GM18951 (cell line): ENCODE data around the gene GPRC5A.

Experiments
- POLR2A ChIP-seq: IDR thresholded peaks from 4 replicates; pipeline ENCODE4 v1.6.1; 2011; ENCODE audit warnings: mild to moderate bottlenecking; ENCODE audit not compliant: insufficient read length, insufficient read depth; ENCODE audit errors: extremely low read depth
- in situ Hi-C: fragments of 300-500 bp; cut with MboI; formaldehyde crosslinking; loops from one replicate; pipeline ENCODE4 v1.12.0; 2022; ENCODE audit warnings: low sequenced_read_pairs, mixed read lengths, inconsistent platforms; ENCODE audit not compliant: unreplicated experiment

GPRC5A gene

DNA sequence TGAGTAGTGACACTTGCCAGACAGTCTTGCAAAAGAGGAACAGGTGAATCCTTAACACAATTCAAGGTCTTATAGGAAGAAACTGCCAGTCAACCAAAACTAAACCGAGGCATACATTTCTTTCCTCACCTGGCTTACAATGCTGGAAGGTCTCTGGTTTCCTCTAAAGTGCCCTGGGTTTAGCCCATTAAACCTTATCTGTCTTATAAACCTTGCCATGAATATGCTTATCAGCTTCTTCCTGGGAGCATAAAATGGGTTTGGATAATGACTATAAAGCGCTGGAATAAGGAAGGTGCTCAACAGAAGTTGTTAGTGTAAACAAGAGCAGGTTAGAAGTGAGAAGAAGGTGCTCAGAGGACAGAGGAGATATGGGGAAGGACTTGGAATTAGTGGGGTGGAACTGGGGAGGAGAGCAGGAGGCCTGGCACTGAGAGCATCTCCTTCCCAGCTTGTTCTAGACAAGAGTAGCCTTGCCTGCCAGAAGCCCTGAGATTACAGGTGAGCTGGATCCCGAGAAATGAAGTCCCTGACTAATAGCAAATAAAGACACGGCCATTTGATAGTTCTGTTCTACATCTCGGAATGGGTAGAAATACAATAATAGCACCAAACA lies 14.1 kb upstream of the GPRC5A start:
- no peak for TF ChIP-seq POLR2A
- in situ Hi-C loops = no loop called here

DNA sequence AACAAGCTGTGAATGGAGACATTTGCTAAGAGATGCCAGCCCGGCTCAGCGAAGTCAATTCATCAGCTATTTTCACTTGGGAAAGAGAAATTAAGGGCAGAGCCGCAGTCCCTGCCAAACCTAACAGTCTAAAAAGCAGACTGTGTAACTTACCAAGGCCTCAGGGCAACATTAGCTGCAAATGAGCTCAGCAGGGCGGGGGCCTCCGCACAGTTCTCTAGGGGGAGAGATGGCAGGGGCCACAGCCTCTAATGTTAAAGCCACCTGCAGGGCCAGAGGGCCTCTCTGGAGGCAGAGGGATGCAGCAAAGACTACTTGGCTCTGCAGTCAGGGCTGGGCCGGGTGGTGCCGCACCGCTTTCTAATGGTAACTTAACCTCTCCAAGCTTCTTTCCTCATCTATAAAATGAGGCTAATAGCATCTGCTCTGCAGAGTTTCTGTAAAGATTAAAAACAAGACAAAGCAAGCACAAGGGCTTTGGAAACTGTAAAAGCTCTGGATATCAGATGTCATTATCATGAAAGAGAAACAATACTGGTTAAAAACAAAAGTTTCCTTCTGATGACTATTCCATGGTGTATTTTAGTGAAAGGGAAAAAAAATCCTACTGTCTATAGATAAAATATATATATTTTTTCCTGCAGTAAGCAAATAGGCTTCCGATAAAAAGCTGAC lies 13.4 kb upstream of the GPRC5A start:
- in situ Hi-C loops = no loop called here
- TF ChIP-seq POLR2A = no peak

DNA sequence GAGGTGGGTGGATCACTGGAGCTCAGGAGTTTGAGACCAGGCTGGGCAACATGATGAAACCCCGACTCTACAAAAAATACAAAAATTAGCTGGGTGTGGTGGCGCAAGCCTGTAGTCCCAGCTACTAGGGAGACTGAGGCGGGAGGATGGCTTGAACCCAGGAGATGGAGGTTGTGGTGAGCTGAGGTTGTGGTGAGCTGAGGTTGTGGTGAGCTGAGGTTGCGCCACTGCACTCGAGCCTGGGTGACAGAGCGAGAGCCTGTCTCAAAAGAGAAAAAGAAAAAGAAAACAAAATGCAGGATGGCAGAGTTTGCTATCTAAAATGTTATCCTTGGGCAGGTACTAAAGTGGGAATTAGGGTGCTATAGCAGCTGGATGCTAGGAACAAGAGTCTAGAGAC lies 10.8 kb upstream of the GPRC5A start:
- in situ Hi-C loops = no loop called here

GRCh38 chr12:12881151-12881909 lies 10.0 kb upstream of the GPRC5A start:
- TF ChIP-seq POLR2A = no peak
- in situ Hi-C loops = no loop called here

More for the DNA sequence above, 10.8 kb upstream of the GPRC5A start:
- TF ChIP-seq POLR2A = no peak

DNA sequence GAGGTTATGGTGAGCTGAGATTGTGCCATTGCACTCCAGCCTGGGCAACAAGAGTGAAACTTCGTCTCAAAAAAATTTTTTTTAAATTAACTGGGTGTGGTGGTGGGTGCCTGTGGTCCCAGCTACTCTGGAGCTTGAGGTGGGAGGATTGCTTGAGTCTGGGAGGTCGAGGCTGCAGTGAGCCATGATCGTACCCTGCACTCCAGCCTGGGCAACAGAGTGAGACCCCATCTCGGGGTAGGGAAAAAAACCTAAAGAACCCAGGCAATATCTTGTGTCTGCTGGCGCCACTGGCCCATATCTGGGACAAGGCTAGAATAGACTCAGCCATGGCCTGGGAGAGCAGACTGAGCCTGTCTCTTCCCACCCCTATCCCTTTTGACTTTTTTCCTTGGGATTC lies 9.1 kb upstream of the GPRC5A start:
- no peak for TF ChIP-seq POLR2A
- in situ Hi-C loops = no loop called here

DNA sequence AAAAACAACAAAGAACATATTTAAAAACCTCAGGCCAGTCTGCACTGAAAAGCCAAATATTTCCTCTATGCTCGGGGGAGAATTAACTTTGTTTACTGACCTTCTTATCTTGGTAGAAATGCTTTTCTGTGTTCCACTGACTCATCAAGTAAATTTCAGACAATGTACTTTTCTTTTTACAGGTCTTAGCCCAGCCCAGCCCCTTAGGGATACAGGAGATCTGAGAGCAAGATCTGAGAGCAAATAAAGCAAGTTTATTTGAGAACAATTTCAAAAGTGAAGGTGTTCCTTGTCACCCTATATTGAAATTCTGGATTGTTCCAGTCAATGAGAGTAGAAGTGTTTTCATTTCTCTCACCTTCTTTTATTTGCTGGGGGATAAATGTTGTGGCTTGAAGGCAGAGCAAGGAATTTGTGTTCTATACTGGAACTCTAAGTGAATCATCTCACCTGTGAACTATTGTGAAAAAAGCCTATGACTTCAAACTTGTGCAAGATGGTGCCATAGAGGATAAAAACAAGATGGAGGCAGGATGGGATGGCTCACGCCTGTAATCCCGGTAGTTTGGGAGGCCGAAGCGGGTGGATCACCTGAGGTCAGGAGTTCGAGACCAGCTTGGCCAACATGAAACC lies 7.9 kb upstream of the GPRC5A start:
- no peak for TF ChIP-seq POLR2A
- in situ Hi-C loops = no loop called here

DNA sequence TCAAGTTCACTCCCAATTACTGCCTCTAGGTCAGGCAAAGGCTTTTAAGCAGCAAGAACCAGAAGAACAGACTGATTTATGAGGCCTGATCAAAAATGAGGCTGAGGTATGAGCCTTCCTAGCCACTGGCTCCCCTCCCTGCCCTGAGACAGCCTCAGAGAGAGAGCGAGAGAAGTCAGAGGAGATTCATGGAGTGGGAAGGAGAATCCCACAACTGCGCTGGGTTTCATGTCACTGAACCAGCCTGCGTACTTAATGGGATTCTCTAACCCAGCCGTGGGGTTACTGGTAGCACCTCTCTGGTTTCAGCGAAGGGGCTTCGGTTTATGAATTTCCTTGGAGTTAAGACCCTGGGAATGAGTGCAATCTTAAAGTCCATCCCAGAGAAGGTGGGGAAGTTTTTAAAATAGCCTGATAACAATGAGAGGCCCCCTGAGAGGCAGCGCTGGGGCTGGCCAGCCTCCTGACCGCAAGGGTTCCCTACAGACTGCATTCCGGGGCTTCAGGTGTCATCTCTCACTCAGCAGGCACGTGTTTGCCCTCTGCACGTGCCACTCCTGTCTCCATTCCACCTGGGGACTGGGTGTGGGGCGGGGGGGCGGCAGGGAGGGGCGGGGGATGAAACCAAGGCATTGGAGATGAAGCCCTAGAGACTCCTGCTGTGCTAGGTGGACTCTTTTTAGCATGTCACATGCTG lies 6.1 kb upstream of the GPRC5A start:
- TF ChIP-seq POLR2A = no peak
- in situ Hi-C loops = no loop called here

- in situ Hi-C loops = no loop called here
Observed at GRCh38 chr12:12887471-12887870, 3.9 kb upstream of the GPRC5A start.

GRCh38 chr12:12889701-12890100 lies 1.7 kb upstream of the GPRC5A start:
- TF ChIP-seq POLR2A = no peak
- in situ Hi-C loops = no loop called here

More at GRCh38 chr12:12887471-12887870, 3.9 kb upstream of the GPRC5A start:
- TF ChIP-seq POLR2A = no peak

GRCh38 chr12:12890543-12891079 lies 751 bp upstream of the GPRC5A start:
- no peak for TF ChIP-seq POLR2A
- in situ Hi-C loops = no loop called here

DNA sequence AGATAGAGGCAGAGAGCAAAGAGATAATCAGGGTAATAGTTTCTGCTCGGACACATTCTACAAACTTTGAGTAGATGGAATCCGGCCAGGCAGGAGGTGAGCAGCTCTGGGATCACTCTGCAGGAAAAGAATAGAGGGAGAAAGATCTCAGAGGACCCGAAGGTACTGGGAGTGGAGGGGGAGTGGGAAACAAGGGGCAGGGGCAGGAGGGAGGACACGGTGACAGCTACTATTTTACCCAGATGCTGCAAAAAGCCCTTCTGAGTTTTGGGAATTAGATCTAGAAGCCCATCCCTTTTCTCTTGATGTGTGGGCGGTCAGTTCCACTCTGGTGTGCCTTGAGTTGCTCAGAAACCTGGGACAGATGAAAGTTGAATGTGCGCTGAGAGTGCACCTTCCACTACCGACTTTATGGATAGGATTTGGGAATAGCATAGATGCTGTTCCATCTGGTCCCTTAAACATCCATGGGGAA lies 556 bp downstream of the GPRC5A start:
- TF ChIP-seq POLR2A = no peak
- in situ Hi-C loops = no loop called here

DNA sequence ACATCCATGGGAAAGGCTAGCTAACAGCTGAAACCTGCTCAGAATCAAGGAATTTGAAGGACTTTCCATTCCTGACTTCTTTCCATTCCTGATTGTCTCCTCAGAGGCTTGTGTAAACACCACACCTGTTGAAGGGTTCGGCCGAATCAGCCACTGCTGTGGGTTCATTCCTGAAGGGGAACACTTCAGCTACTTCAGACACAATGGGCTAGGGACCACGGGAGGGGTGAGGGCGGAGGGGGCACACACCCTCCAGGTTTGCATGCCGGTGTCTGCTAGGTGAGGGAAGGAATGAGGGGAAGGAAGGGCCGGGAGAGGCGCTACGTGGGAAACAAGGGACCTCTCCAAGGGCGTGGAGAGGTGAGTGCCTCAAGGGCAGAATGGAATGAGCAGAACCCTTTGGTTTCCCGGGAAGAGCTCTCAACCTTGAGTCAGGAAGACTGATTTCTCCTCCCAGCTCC lies 1.3 kb downstream of the GPRC5A start:
- in situ Hi-C loops = no loop called here
- TF ChIP-seq POLR2A = no peak
